GM23338 (cell line): Measurements from ENCODE around the gene GALNT1.

Source experiments
- CREB1 ChIP-seq: fragments of 250-450 bp; sonication (Bioruptor Pico); IDR thresholded peaks from 2 replicates; pipeline ENCODE4 v1.5.0; 2020; ENCODE audit warnings: low read depth, mild to moderate bottlenecking, moderate library complexity
- CTCF ChIP-seq, 2 experiments: fragments of 200-600 bp in 1 of 2; sonication (generic) in 1 of 2; conservative IDR thresholded peaks; 2 replicates each; pipeline versions ENCODE4 v1.5.1 to v1.6.1; 2016 to 2017; ENCODE audit warnings: antibody characterized with exemption in 2 of 2, low read depth in 2 of 2, mild to moderate bottlenecking in 2 of 2, moderate library complexity in 1 of 2
- ETS1 ChIP-seq: IDR thresholded peaks from 2 replicates; pipeline ENCODE4 v1.6.1; 2016; ENCODE audit warnings: antibody characterized with exemption
- EZH2 ChIP-seq: fragments of 200-600 bp; sonication (generic); IDR thresholded peaks from one replicate; pipeline ENCODE4 v1.8.0; 2017; ENCODE audit warnings: antibody characterized with exemption, mild to moderate bottlenecking, low read depth; ENCODE audit not compliant: unreplicated experiment
- EZH2phosphoT487 ChIP-seq: fragments of 200-600 bp; sonication (generic); IDR thresholded peaks from one replicate; pipeline ENCODE4 v1.8.1; 2018; ENCODE audit warnings: antibody characterized with exemption; ENCODE audit not compliant: unreplicated experiment
- JUNB ChIP-seq: IDR thresholded peaks from one replicate; pipeline ENCODE4 v1.6.1; 2016; ENCODE audit warnings: antibody characterized with exemption; ENCODE audit not compliant: unreplicated experiment
- NANOG ChIP-seq: IDR thresholded peaks from 2 replicates; pipeline ENCODE4 v1.6.1; 2016; ENCODE audit warnings: antibody characterized with exemption, borderline replicate concordance
- POLR2AphosphoS5 ChIP-seq: IDR thresholded peaks from 2 replicates; pipeline ENCODE4 v1.6.1; 2016; ENCODE audit warnings: antibody characterized with exemption, low read depth
- REST ChIP-seq: IDR thresholded peaks from one replicate; pipeline ENCODE4 v1.6.1; 2018; ENCODE audit warnings: antibody characterized with exemption; ENCODE audit not compliant: unreplicated experiment
- STAT1 ChIP-seq: IDR thresholded peaks from one replicate; pipeline ENCODE4 v1.6.1; 2016; ENCODE audit warnings: antibody characterized with exemption; ENCODE audit not compliant: unreplicated experiment
- ZNF114 ChIP-seq: fragments of 250-450 bp; sonication (Bioruptor Pico); IDR thresholded peaks from 2 replicates; pipeline ENCODE4 v1.5.0; 2020; ENCODE audit warnings: mild to moderate bottlenecking, moderate library complexity
- ZNF331 ChIP-seq: fragments of 250-450 bp; sonication (Bioruptor Pico); IDR thresholded peaks from 2 replicates; pipeline ENCODE4 v1.5.0; 2020; ENCODE audit warnings: low read depth, mild to moderate bottlenecking, moderate library complexity

GRCh38 chr18:35624146-35624545, 42.6 kb downstream of the GALNT1 start:
- TF ChIP-seq CTCF (conservative IDR thresholded peaks at IDR 0.05; ENCODE audit: low read depth in 2 of 2) (no peak), EZH2 (no peak), EZH2phosphoT487 (no peak), POLR2AphosphoS5 (no peak), REST (no peak), CREB1 (CRISPR knock-in tag) (no peak), JUNB (no peak), NANOG (no peak), ZNF114 (no peak), ZNF331 (CRISPR knock-in tag) (no peak), STAT1 (no peak), ETS1 (no peak)
